Measurements from ENCODE around the gene RAP1GAP.

RAP1GAP gene

GRCh38 chr1:21589618-21590017 lies 79.5 kb downstream of the RAP1GAP start:
- no peak for DNase-seq

GRCh38 chr1:21587602-21587953 lies 81.6 kb downstream of the RAP1GAP start:
- no peak for DNase-seq

- peak; percentile 88 for DNase-seq
Observed at GRCh38 chr1:21586846-21587601, 82.1 kb downstream of the RAP1GAP start.

GRCh38 chr1:21586222-21586621 lies 82.9 kb downstream of the RAP1GAP start:
- DNase-seq: no peak

GRCh38 chr1:21585037-21585436 lies 84.1 kb downstream of the RAP1GAP start:
- DNase-seq: no peak

- no peak for DNase-seq
Observed at GRCh38 chr1:21584096-21584495, 85.1 kb downstream of the RAP1GAP start.

GRCh38 chr1:21579791-21580190 lies 89.4 kb downstream of the RAP1GAP start:
- no peak for DNase-seq

GRCh38 chr1:21577933-21578332 lies 91.2 kb downstream of the RAP1GAP start:
- DNase-seq: no peak

- DNase-seq: no peak
Observed at GRCh38 chr1:21577324-21577723, 91.8 kb downstream of the RAP1GAP start.

GRCh38 chr1:21576798-21577187 lies 92.4 kb downstream of the RAP1GAP start:
- no peak for DNase-seq

- no peak for DNase-seq
Observed at GRCh38 chr1:21576031-21576797, 92.9 kb downstream of the RAP1GAP start.

- DNase-seq: no peak
Observed at GRCh38 chr1:21575351-21575942, 93.7 kb downstream of the RAP1GAP start.

GRCh38 chr1:21574466-21575151 lies 94.5 kb downstream of the RAP1GAP start:
- no peak for DNase-seq

- peak; percentile 66 for DNase-seq
Observed at GRCh38 chr1:21573971-21574465, 95.1 kb downstream of the RAP1GAP start.

- DNase-seq: no peak
Observed at GRCh38 chr1:21573475-21573874, 95.7 kb downstream of the RAP1GAP start.

GRCh38 chr1:21572735-21573277 lies 96.4 kb downstream of the RAP1GAP start:
- no peak for DNase-seq

GRCh38 chr1:21572221-21572620 lies 96.9 kb downstream of the RAP1GAP start:
- DNase-seq: no peak

GRCh38 chr1:21570885-21571284 lies 98.3 kb downstream of the RAP1GAP start:
- DNase-seq: no peak

GRCh38 chr1:21570528-21570875 lies 98.7 kb downstream of the RAP1GAP start:
- no peak for DNase-seq

GRCh38 chr1:21569820-21570527 lies 99.2 kb downstream of the RAP1GAP start:
- no peak for DNase-seq

GRCh38 chr1:21568809-21569385 lies 100.3 kb downstream of the RAP1GAP start:
- no peak for DNase-seq
